GM06990 (cell line): Measurements from ENCODE around the gene NFKBIL1.
A peak's percentile ranks its signal among the peaks of the same experiment; 100 is the strongest.
"Not testable (repeated sequence)": the region's sequence is repeated elsewhere in the genome, so short reads cannot be mapped to it uniquely, and the experiment has no call there.

Source experiments
- DNase-seq: peaks from one replicate; pipeline ENCODE4 v3.0.0-alpha.2; 2011; ENCODE audit not compliant: insufficient read length; ENCODE audit errors: extremely low read depth
- H3K27me3 ChIP-seq: replicated peaks from 2 replicates; pipeline ENCODE4 v1.6.0; 2011; ENCODE audit warnings: low read length; ENCODE audit not compliant: control insufficient read depth, insufficient read depth
- H3K36me3 ChIP-seq: 2 replicates; pipeline ENCODE4 v1.5.1; 2011; ENCODE audit warnings: low read length; ENCODE audit not compliant: control insufficient read depth, insufficient read depth
- H3K4me3 ChIP-seq: replicated peaks from 2 replicates; pipeline ENCODE4 v1.5.1; 2011; ENCODE audit warnings: low read depth, mild to moderate bottlenecking, control low read depth, low read length
- TF ChIP-seq, protein P1 (sequence below): IDR thresholded peaks from 2 replicates; pipeline ENCODE4 v1.5.1; 2011; ENCODE audit warnings: low read length, control low read depth, mild to moderate bottlenecking, inconsistent platforms; ENCODE audit not compliant: insufficient read depth, poor library complexity, severe bottlenecking

Gene NFKBIL1

DNA sequence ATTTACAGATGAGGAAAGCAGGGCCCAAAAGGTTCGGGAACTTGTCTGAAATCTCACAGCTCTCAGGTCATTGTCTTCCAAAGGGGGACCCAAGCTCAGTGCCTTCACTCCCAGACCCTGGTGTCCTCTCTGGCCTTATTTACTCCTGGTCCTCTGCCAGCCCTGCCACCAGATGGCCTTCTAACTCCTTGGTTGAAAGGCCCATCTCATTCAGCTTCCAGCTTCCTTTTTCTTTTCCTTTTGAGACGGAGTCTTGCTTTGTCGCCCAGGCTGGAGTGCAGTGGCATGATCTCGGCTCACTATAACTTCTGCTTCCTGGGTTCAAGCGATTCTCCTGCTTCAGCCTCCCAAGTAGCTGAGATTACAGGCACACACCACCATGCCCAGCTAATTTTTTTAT, 4.0 kb downstream of the NFKBIL1 start:
- TF ChIP-seq, protein P1, sequence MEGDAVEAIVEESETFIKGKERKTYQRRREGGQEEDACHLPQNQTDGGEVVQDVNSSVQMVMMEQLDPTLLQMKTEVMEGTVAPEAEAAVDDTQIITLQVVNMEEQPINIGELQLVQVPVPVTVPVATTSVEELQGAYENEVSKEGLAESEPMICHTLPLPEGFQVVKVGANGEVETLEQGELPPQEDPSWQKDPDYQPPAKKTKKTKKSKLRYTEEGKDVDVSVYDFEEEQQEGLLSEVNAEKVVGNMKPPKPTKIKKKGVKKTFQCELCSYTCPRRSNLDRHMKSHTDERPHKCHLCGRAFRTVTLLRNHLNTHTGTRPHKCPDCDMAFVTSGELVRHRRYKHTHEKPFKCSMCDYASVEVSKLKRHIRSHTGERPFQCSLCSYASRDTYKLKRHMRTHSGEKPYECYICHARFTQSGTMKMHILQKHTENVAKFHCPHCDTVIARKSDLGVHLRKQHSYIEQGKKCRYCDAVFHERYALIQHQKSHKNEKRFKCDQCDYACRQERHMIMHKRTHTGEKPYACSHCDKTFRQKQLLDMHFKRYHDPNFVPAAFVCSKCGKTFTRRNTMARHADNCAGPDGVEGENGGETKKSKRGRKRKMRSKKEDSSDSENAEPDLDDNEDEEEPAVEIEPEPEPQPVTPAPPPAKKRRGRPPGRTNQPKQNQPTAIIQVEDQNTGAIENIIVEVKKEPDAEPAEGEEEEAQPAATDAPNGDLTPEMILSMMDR = peak; percentile 68
- not testable (repeated sequence) for H3K36me3 ChIP-seq

DNA sequence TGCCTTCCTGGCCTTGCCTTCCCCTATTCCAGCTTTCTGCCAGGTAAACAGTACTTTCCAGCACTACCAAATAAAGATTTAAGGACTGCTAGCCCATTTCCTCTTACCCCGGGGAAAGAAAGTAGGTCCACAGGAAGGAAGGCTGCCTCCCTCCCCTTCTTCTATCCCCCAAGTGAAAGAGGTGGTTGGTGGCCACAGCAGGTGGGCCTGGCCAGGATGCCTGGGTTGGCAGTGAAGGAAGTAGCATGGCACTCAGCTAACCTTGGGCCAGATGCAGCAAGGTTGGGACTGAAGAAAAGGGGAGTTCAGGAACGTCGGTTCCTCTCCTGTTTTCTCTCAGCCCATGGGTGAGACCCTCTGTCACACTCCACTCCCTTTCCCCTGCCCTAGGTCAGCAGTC, 8.9 kb downstream of the NFKBIL1 start:
- peaks cover 1% of the 10 kb centered on the region for H3K36me3 ChIP-seq
- no peak overlapping the region; the same call in 1 of the 2 replicates for H3K4me3 ChIP-seq
- no peaks in the 10 kb centered on the region for H3K27me3 ChIP-seq
- TF ChIP-seq, protein P1 = no peak
- DNase-seq = no peak

More for the DNA sequence above, 4.0 kb downstream of the NFKBIL1 start:
- H3K4me3 ChIP-seq, DNase-seq, H3K27me3 ChIP-seq: not testable (repeated sequence)

DNA sequence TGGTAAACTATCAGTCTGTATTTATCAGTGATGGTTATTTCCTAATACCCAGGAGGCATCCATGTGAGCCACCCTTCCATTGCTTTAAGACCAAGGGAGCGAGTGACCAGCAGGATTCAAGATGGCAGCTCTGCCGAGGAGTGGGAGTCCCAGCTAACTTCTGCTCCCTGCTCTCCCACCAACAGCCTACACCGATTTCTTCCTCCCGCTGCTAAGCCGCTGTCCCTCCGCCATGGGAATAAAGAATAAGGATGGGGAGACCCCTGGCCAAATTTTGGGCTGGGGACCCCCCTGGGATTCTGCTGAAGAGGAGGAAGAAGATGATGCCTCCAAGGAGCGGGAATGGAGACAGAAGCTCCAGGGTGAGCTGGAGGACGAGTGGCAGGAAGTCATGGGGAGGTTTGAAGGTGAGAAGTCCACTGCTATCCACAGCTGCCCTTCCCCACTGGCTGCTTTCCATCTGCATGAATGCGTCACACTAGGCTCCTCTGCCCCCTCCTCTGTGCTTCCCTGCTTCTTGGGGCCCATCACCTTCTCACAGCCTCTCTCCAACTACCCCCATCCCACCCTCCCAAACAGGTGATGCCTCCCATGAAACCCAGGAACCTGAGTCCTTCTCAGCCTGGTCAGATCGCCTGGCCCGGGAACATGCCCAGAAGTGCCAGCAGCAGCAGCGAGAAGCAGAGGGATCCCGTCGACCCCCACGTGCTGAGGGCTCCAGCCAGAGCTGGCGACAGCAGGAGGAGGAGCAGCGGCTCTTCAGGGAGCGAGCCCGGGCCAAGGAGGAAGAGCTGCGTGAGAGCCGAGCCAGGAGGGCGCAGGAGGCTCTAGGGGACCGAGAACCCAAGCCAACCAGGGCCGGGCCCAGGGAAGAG, 10.3 kb downstream of the NFKBIL1 start:
- no peak for DNase-seq
- TF ChIP-seq, protein P1 = no peak
- H3K27me3 ChIP-seq = no peaks in the 10 kb centered on the region
- H3K4me3 ChIP-seq = no peak overlapping the region
- peaks cover 1% of the 10 kb centered on the region for H3K36me3 ChIP-seq

DNA sequence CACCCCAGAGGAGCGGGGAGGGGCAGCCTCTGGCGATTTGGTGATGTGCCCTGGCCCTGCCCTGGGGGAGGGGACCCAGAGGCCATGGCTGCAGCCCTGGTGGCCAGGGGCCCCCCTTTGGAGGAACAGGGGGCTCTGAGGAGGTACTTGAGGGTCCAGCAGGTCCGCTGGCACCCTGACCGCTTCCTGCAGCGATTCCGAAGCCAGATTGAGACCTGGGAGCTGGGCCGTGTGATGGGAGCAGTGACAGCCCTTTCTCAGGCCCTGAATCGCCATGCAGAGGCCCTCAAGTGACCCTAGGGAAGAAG, 10.9 kb downstream of the NFKBIL1 start:
- Histone ChIP-seq H3K4me3 (peak overlapping the region; percentile 21), H3K27me3 (no peaks in the 10 kb centered on the region), H3K36me3 (peaks cover 1% of the 10 kb centered on the region)
- DNase-seq = no peak
- TF ChIP-seq, protein P1 = no peak

DNA sequence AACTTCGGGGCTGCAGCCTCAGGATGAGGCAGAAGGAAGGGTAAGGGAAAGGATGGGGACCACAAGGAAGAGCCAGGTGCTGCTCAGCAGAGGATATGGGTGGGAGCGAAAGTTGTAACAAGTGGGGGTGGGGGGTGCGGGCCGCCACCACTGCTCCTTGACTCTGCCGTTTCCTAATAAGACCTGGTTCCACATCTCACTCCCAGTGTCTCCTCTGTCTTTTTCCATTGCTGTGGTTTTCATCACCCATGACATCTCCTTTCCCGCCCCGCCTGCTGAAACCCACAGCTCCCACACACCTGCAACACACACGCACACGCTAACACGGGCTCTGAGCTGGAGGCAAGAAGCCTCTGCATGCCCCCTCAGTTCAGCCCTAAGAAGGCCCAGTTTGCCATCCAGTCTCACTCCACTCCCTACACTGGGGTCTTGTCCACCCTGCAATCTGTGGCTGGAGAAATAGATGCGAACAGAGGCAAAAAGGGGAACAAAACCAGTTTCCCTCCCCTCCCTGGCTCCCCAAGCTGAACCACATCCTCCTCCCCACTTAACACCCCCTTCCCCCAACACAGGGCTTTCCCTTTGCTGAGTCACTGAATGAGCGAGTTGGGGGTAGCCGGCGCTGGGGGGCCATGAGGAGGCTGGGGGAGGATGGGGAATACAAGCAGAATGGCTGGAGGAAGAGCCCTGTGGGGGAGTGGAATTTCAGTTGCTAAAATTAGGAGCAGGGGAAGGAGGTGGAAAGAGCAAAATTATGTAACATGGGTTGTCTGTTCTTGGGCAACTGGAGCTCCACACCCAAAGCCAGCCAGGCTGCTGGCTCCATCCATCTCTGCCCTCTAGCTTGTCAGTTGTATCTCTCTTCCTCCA, 11.5 kb downstream of the NFKBIL1 start:
- Histone ChIP-seq H3K36me3 (peaks cover 1% of the 10 kb centered on the region), H3K27me3 (no peaks in the 10 kb centered on the region), H3K4me3 (peak overlapping the region; percentile 33)
- TF ChIP-seq, protein P1 = no peak
- DNase-seq = peak; percentile 83
